Measurements from ENCODE around the gene BCKDK.
A peak's percentile ranks its signal among the peaks of the same experiment; 100 is the strongest.

The BCKDK gene

GRCh38 chr16:31090540-31090939 is 17.6 kb upstream of the BCKDK start:
- Histone ChIP-seq H3K9me3 (ENCODE audit: control insufficient read depth, insufficient read depth, low read depth, low read length) (no peaks in the 10 kb centered on the region), H3K36me3 (ENCODE audit: control insufficient read depth in 2 of 2, insufficient read depth in 1 of 2, low read length in 2 of 2) (peaks cover 0 to 42% of the 10 kb centered on the region in 2 experiments; a peak in 2 of 3 replicates), H3K4me1 (ENCODE audit: control insufficient read depth, insufficient read depth, low read length) (peaks cover 3% of the 10 kb centered on the region; the same call in 1 of the 2 replicates), H3K27ac (ENCODE audit: extremely low read depth, low read depth, low read length) (no peak overlapping the region), H3K4me3 (ENCODE audit: low read depth, low read length) (no peak overlapping the region)
- POLR2A ChIA-PET: interaction anchor here (1.1 to 2.0 kb wide), 2 partner anchors 27 to 52 kb away, joined by 3 to 5 read pairs; partner anchors contain the start of gene KAT8
- CTCF ChIA-PET: no interaction called here
- no peak for TF ChIP-seq ZNF140 (tag by site-specific recombination; IDR thresholded peaks at IDR 0.05)
- TF ChIP-seq ZNF600 (tag by site-specific recombination; IDR thresholded peaks at IDR 0.05): peak; percentile 68; the same call in 1 of the 2 replicates
- no peak for TF ChIP-seq ZNF530 (tag by site-specific recombination; IDR thresholded peaks at IDR 0.05; ENCODE audit: low read depth)
- peak; percentile 85 for TF ChIP-seq ZNF76 (tag by site-specific recombination; IDR thresholded peaks at IDR 0.05; ENCODE audit: borderline replicate concordance, low read depth)
- 0 out of 2 replicates have a peak, but pooled peaks have one; percentile 28 for TF ChIP-seq GLIS2 (tag by site-specific recombination; IDR thresholded peaks at IDR 0.05)
- TF ChIP-seq PATZ1 (tag by site-specific recombination; IDR thresholded peaks at IDR 0.05): peak; percentile 60; the same call in 1 of the 2 replicates
- TF ChIP-seq ZFP37 (tag by site-specific recombination; IDR thresholded peaks at IDR 0.05): no peak
- no peak for TF ChIP-seq ZFP41 (tag by site-specific recombination; IDR thresholded peaks at IDR 0.05; ENCODE audit: borderline replicate concordance)
- peak; percentile 17; the same call in 1 of the 2 replicates for TF ChIP-seq SP7 (tag by site-specific recombination; IDR thresholded peaks at IDR 0.05)
- peak; percentile 48 for TF ChIP-seq PRDM10 (tag by site-specific recombination; IDR thresholded peaks at IDR 0.05)
- TF ChIP-seq ZNF629 (tag by site-specific recombination; IDR thresholded peaks at IDR 0.05): no peak
- peak; percentile 27; the same call in 1 of the 2 replicates for TF ChIP-seq GLIS1 (tag by site-specific recombination; IDR thresholded peaks at IDR 0.05)
- no peak for TF ChIP-seq ZNF837 (tag by site-specific recombination; IDR thresholded peaks at IDR 0.05)
- TF ChIP-seq KLF17 (tag by site-specific recombination; IDR thresholded peaks at IDR 0.05): peak; percentile 84
- TF ChIP-seq ZNF274 (IDR thresholded peaks at IDR 0.05; ENCODE audit: low read length): no peak
- no peak for TF ChIP-seq ZNF274 (tag by site-specific recombination; IDR thresholded peaks at IDR 0.05; ENCODE audit: borderline replicate concordance)
- TF ChIP-seq ZIC2 (tag by site-specific recombination; IDR thresholded peaks at IDR 0.05): peak; percentile 79

GRCh38 chr16:31092330-31092729 is 15.9 kb upstream of the BCKDK start:
- Histone ChIP-seq H3K4me1 (ENCODE audit: control insufficient read depth, insufficient read depth, low read length) (peaks cover 3% of the 10 kb centered on the region; the same call in 1 of the 2 replicates), H3K36me3 (ENCODE audit: control insufficient read depth in 2 of 2, insufficient read depth in 1 of 2, low read length in 2 of 2) (peaks cover 0 to 34% of the 10 kb centered on the region in 2 experiments; a peak in 2 of 3 replicates), H3K27ac (ENCODE audit: extremely low read depth, low read depth, low read length) (no peak overlapping the region), H3K9me3 (ENCODE audit: control insufficient read depth, insufficient read depth, low read depth, low read length) (no peaks in the 10 kb centered on the region), H3K4me3 (ENCODE audit: low read depth, low read length) (no peak overlapping the region)
- TF ChIP-seq ZNF302 (tag by site-specific recombination; IDR thresholded peaks at IDR 0.05; ENCODE audit: low read depth) (no peak), ZNF621 (tag by site-specific recombination; IDR thresholded peaks at IDR 0.05) (no peak), SCRT2 (tag by site-specific recombination; IDR thresholded peaks at IDR 0.05) (peak; percentile 51; the same call in 1 of the 2 replicates), PRDM4 (tag by site-specific recombination; IDR thresholded peaks at IDR 0.05) (no peak)
- ChIA-PET POLR2A (interaction anchor here (0.6 to 4.0 kb wide), 9 partner anchors 8 to 1268 kb away, joined by 3 to 26 read pairs (median 5); partner anchors contain the start of genes FUS, KAT8, STX4 and ZNF646), CTCF (interaction anchor here (0.7 to 0.8 kb wide), 3 partner anchors 10 to 107 kb away, joined by 3 to 9 read pairs (median 3); partner anchors contain the start of gene HSD3B7)

Measured in HEK293 (cell line).